GM19324 (cell line): ENCODE measurements around the gene ZNF35.
A peak's percentile ranks its signal among the peaks of the same experiment; 100 is the strongest.
"Not testable (repeated sequence)": the region's sequence is repeated elsewhere in the genome, so short reads cannot be mapped to it uniquely, and the experiment has no call there.

Experiments
- ATAC-seq: cut with Tn5 transposase; IDR thresholded peaks from one replicate; pipeline ENCODE4 v1.9.1; 2021; ENCODE audit warnings: mild to moderate bottlenecking, moderate library complexity; ENCODE audit not compliant: unreplicated experiment, low FRiP score

ZNF35 gene

GRCh38 chr3:44648564-44649229 is at the start of gene ZNF35:
ZNF35 (plus strand) TSS chr3:44648732; CDS start chr3:44651068, 2,336 bp downstream.
- ATAC-seq: peak; percentile 93

GRCh38 chr3:44601749-44602148 is 46.8 kb upstream of the ZNF35 start:
- no peak for ATAC-seq

- no peak for ATAC-seq
Measured at GRCh38 chr3:44612678-44613077, 35.9 kb upstream of the ZNF35 start.

- ATAC-seq: peak; percentile 91
Measured at GRCh38 chr3:44624749-44625480, 23.6 kb upstream of the ZNF35 start, which contains the start of gene ZNF197. ZNF197 (plus strand) TSS chr3:44625036; CDS start chr3:44629155, 4,119 bp downstream.

GRCh38 chr3:44628716-44629115 is 19.8 kb upstream of the ZNF35 start:
- ATAC-seq: no peak

- ATAC-seq: no peak
Measured at GRCh38 chr3:44632193-44632592, 16.3 kb upstream of the ZNF35 start.

GRCh38 chr3:44642337-44642736 is 6.2 kb upstream of the ZNF35 start:
- ATAC-seq: no peak

- ATAC-seq: no peak
Measured at GRCh38 chr3:44643024-44643423, 5.5 kb upstream of the ZNF35 start.

GRCh38 chr3:44647771-44648170 is 761 bp upstream of the ZNF35 start:
- ATAC-seq: no peak

- no peak for ATAC-seq
Measured at GRCh38 chr3:44649709-44650108, 1.2 kb downstream of the ZNF35 start.

- no peak for ATAC-seq
Measured at GRCh38 chr3:44654039-44654438, 5.5 kb downstream of the ZNF35 start.

- ATAC-seq: no peak
Measured at GRCh38 chr3:44659015-44659414, 10.5 kb downstream of the ZNF35 start.

- ATAC-seq: no peak
Measured at GRCh38 chr3:44659434-44659833, 10.9 kb downstream of the ZNF35 start.

- ATAC-seq: no peak
Measured at GRCh38 chr3:44661189-44661588, 12.7 kb downstream of the ZNF35 start.

- no peak for ATAC-seq
Measured at GRCh38 chr3:44665173-44665572, 16.6 kb downstream of the ZNF35 start.

GRCh38 chr3:44666346-44666745 is 17.8 kb downstream of the ZNF35 start:
- ATAC-seq: no peak

GRCh38 chr3:44669760-44670159 is 21.2 kb downstream of the ZNF35 start:
- no peak for ATAC-seq

- ATAC-seq: not testable (repeated sequence)
Measured at GRCh38 chr3:44673466-44673865, 24.9 kb downstream of the ZNF35 start.

- no peak for ATAC-seq
Measured at GRCh38 chr3:44674211-44674610, 25.7 kb downstream of the ZNF35 start.

- ATAC-seq: no peak
Measured at GRCh38 chr3:44678480-44679116, 30.1 kb downstream of the ZNF35 start.

GRCh38 chr3:44680921-44681455 is 32.5 kb downstream of the ZNF35 start:
- ATAC-seq: no peak
